HTR-8/SVneo (cell line): ENCODE data around the gene ANKLE2.
"Not testable (repeated sequence)": the region's sequence is repeated elsewhere in the genome, so short reads cannot be mapped to it uniquely, and the experiment has no call there.

Experiments used
- DNase-seq: peaks from one replicate; pipeline ENCODE4 v3.0.0; 2011; ENCODE audit warnings: low spot score, mixed read lengths; ENCODE audit not compliant: insufficient read length
- FAIRE-seq: peaks from 2 replicates; lab custom pipeline; 2011; peaks lifted over from hg19 to GRCh38; lab: Jason Lieb, UNC

Gene ANKLE2

GRCh38 chr12:132779781-132780353, 18.2 kb upstream of the ANKLE2 start:
- FAIRE-seq: peak; percentile 85
- DNase-seq: no peak

GRCh38 chr12:132777614-132778013, 16.0 kb upstream of the ANKLE2 start:
- DNase-seq (no peak), FAIRE-seq (no peak)

- FAIRE-seq (no peak), DNase-seq (no peak)
Observed at GRCh38 chr12:132776816-132777568, 15.4 kb upstream of the ANKLE2 start.

GRCh38 chr12:132776230-132776625, 14.6 kb upstream of the ANKLE2 start:
- not testable (repeated sequence) for DNase-seq, FAIRE-seq

GRCh38 chr12:132775502-132776229, 14.0 kb upstream of the ANKLE2 start:
- DNase-seq: no peak
- no peak for FAIRE-seq

- FAIRE-seq: no peak
- no peak for DNase-seq
Observed at GRCh38 chr12:132774646-132775275, 13.1 kb upstream of the ANKLE2 start.

GRCh38 chr12:132774159-132774558, 12.5 kb upstream of the ANKLE2 start:
- DNase-seq (no peak), FAIRE-seq (no peak)

- DNase-seq (no peak), FAIRE-seq (no peak)
Observed at GRCh38 chr12:132773077-132773955, 11.7 kb upstream of the ANKLE2 start.

GRCh38 chr12:132772606-132773005, 11.0 kb upstream of the ANKLE2 start:
- no peak for DNase-seq
- no peak for FAIRE-seq

GRCh38 chr12:132771126-132771838, 9.7 kb upstream of the ANKLE2 start:
- FAIRE-seq: no peak
- DNase-seq: no peak

- FAIRE-seq (no peak), DNase-seq (no peak)
Observed at GRCh38 chr12:132766380-132767085, 4.9 kb upstream of the ANKLE2 start.

GRCh38 chr12:132765361-132765760, 3.7 kb upstream of the ANKLE2 start:
- FAIRE-seq: no peak
- no peak for DNase-seq

- DNase-seq (no peak), FAIRE-seq (no peak)
Observed at GRCh38 chr12:132764231-132764630, 2.6 kb upstream of the ANKLE2 start.

GRCh38 chr12:132761921-132762583, 420 bp upstream of the ANKLE2 start:
- DNase-seq (peak; percentile 92), FAIRE-seq (no peak)

- DNase-seq (no peak), FAIRE-seq (no peak)
Observed at GRCh38 chr12:132759359-132759758, 2.3 kb downstream of the ANKLE2 start.

GRCh38 chr12:132758825-132759224, 2.8 kb downstream of the ANKLE2 start:
- not testable (repeated sequence) for DNase-seq, FAIRE-seq

GRCh38 chr12:132754160-132754932, 7.3 kb downstream of the ANKLE2 start:
- FAIRE-seq: no peak
- DNase-seq: no peak
